GM21360 (cell line): ENCODE data around the gene LRRC47.

ENCODE experiments used
- ATAC-seq: cut with Tn5 transposase; IDR thresholded peaks from one replicate; pipeline ENCODE4 v1.9.1; 2021; ENCODE audit warnings: mild to moderate bottlenecking, moderate library complexity; ENCODE audit not compliant: unreplicated experiment

LRRC47 gene

GRCh38 chr1:3733883-3734589 lies 62.3 kb downstream of the LRRC47 start:
- ATAC-seq = no peak

DNA sequence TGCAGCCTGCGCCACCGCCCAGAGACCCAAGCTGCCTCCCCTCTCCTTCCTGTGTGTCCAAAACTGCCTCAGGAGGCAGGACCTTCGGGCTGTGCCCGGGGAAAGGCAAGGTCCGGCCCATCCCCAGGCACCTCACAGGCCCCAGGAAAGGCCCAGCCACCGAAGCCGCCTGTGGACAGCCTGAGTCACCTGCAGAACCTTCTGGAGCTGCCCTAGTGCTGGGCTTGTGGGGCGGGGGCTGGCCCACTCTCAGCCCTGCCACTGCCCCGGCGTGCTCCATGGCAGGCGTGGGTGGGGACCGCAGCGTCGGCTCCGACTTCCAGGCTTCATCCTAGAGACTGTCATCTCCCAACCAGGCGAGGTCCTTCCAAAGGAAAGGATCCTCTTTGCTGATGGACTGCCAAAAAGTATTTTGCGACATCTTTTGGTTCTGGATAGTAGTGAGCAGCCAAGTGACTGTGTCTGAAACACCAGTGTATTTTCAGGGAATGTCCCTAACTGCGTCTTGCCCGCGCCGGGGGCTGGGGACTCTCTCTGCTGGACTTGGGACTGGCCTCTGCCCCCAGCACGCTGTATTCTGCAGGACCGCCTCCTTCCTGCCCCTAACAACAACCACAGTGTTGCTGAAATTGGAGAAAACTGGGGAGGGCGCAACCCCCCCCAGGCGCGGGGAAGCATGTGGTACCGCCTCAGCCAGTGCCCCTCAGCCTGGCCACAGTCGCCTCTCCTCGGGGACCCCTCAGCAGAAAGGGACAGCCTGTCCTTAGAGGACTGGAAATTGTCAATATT lies 63.0 kb downstream of the LRRC47 start:
- no peak for ATAC-seq

- ATAC-seq = no peak
These were observed 63.7 kb downstream of the LRRC47 start for GRCh38 chr1:3732434-3733093.

- no peak for ATAC-seq
These were observed 64.5 kb downstream of the LRRC47 start for GRCh38 chr1:3731583-3732433.

- ATAC-seq = no peak
These were observed 65.6 kb downstream of the LRRC47 start for GRCh38 chr1:3730543-3731247.

GRCh38 chr1:3729594-3730542 lies 66.4 kb downstream of the LRRC47 start:
- ATAC-seq = no peak
